Activated T-cell treated with anti-CD3 and anti-CD28 coated beads for 4 hours (primary cell): Measurements from ENCODE around the gene ELMO2.
"Not testable (repeated sequence)": the region's sequence is repeated elsewhere in the genome, so short reads cannot be mapped to it uniquely, and the experiment has no call there.

Experiments
- DNase-seq: peaks from one replicate; pipeline ENCODE4 v3.0.0-alpha.2; 2020

ELMO2 gene

GRCh38 chr20:46402331-46402811 lies 4.0 kb downstream of the ELMO2 start:
- no peak for DNase-seq

- no peak for DNase-seq
These were observed 4.9 kb downstream of the ELMO2 start for GRCh38 chr20:46401478-46401860.

GRCh38 chr20:46400828-46401477 lies 5.5 kb downstream of the ELMO2 start:
- no peak for DNase-seq

GRCh38 chr20:46400253-46400652 lies 6.2 kb downstream of the ELMO2 start:
- no peak for DNase-seq

GRCh38 chr20:46399401-46399800 lies 7.0 kb downstream of the ELMO2 start:
- DNase-seq, result no peak

- no peak for DNase-seq
These were observed 7.5 kb downstream of the ELMO2 start for GRCh38 chr20:46398963-46399362.

GRCh38 chr20:46396052-46396740 lies 10.2 kb downstream of the ELMO2 start:
- no peak for DNase-seq

GRCh38 chr20:46394872-46395760 lies 11.3 kb downstream of the ELMO2 start:
- no peak for DNase-seq

GRCh38 chr20:46393967-46394366 lies 12.4 kb downstream of the ELMO2 start:
- no peak for DNase-seq

GRCh38 chr20:46388937-46389336 lies 17.5 kb downstream of the ELMO2 start:
- no peak for DNase-seq

- DNase-seq, result no peak
These were observed 18.1 kb downstream of the ELMO2 start for GRCh38 chr20:46388201-46388836.

- not testable (repeated sequence) for DNase-seq
These were observed 19.4 kb downstream of the ELMO2 start for GRCh38 chr20:46387054-46387453.

- no peak for DNase-seq
These were observed 27.9 kb downstream of the ELMO2 start for GRCh38 chr20:46378412-46379009.

- no peak for DNase-seq
These were observed 28.9 kb downstream of the ELMO2 start for GRCh38 chr20:46377518-46377917.

GRCh38 chr20:46376196-46376785 lies 30.1 kb downstream of the ELMO2 start:
- no peak for DNase-seq

- DNase-seq, result no peak
These were observed 30.6 kb downstream of the ELMO2 start for GRCh38 chr20:46375771-46376170.

- DNase-seq, result no peak
These were observed 32.0 kb downstream of the ELMO2 start for GRCh38 chr20:46374383-46374782.

- no peak for DNase-seq
These were observed 34.8 kb downstream of the ELMO2 start for GRCh38 chr20:46371656-46372055.

GRCh38 chr20:46368902-46369268 lies 37.5 kb downstream of the ELMO2 start:
- DNase-seq, result no peak

- DNase-seq, result no peak
These were observed 38.2 kb downstream of the ELMO2 start for GRCh38 chr20:46367967-46368901.

- DNase-seq, result no peak
These were observed 39.2 kb downstream of the ELMO2 start for GRCh38 chr20:46367234-46367633.
